ENCODE results near the gene TPO.
"Not testable (repeated sequence)": the region's sequence is repeated elsewhere in the genome, so short reads cannot be mapped to it uniquely, and the experiment has no call there.

The TPO gene

DNA sequence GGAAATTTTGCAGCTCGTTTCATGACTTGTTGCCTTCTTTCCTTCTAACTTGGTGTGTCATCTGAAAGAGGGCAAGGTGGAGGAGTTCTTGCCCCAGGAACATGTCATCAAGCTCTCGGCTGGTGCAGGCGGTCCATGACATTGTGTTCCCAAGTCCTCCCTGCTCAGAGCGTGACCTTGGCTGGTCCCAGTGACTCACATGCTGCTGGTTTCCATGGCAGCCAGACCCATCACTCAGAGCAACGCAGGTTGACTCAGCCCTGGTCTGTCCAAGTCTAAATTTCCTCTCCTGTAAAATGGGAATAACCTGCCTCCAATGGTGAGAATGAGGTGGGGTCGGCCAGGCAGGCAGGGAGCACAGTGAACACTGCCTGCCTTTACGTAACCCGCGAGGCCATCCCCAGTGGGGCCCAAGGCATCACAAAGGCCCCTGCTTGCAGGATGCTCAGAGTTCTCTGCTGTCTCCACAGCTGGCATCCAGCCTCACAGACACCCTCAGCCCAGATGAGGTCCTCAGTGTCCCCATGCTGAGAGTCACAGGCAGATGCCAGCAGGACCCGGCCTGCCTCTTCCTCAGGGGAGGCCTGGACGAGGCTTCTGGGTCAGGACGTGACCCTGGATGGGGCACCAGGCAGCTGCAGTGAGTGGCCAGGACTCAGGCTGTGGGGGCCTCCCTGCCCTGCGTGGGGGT, 143.7 kb downstream of the TPO start:
- no peak for DNase-seq (ENCODE audit: low spot score)

DNA sequence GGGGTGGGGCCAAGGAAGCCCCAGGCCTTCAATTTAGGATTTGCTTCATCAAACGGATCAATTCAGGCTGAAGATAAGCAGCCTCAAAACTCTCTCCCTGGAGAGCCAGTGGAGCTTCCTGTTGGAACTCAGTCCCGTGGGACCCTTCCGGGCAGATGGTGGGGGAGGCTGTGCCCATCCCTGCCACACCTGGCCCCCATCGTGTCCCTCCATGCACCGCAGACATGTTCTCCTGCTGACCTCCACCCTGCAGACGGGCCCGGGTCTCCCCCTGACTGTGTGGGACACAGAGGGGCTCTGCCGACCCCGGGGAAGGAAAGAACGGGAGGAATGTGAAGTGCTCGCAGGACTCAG, 144.2 kb downstream of the TPO start:
- DNase-seq (ENCODE audit: low spot score), result no peak

DNA sequence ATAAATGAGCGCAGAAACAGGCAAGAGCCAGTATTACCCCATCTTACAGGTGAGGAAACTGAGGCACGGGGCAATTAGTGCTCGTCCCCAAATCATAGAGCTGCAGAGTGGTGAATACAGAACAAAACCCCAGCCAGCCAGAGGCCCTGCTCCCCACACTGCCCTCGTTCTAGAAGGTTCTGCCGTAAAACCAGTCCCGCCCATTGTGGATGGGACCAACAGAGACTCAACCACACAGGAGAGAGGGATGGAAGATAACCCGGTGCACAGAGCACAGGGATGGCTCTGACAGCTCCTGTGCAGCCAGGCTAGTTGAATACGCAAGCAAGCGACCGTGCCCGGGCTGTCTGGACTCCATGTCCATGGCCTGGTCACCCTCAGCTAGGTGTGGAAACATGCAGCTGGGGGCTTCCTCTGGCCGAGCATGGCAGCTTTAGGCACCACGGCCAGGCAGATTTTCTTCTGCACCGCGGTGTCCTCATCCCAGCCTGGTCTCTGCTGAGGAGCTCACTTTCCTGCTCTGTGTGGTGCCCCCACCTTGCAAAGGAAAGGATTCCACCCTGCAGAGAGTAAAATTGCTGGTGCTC, 146.4 kb downstream of the TPO start:
- DNase-seq (ENCODE audit: low spot score), result no peak

DNA sequence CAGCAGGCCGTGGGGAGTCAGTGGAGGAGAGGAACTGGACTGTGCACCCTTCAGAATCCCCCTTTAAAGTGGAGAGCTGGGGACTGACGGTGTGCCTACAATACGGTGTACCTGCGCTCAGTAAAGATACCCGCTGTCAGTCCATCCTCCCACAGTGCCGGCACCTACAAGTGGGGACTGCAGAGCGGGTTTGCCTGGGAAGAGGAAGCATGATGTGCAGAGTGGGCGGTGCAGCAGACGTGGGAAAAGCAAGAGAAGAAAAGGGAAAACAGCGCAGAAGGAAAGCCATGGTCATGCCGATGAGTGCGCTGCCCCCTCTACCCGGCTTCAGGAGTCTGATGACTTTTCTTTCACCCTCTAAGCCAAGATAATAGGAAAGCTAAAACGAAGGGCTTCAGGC, 148.0 kb downstream of the TPO start:
- no peak for DNase-seq (ENCODE audit: low spot score)

DNA sequence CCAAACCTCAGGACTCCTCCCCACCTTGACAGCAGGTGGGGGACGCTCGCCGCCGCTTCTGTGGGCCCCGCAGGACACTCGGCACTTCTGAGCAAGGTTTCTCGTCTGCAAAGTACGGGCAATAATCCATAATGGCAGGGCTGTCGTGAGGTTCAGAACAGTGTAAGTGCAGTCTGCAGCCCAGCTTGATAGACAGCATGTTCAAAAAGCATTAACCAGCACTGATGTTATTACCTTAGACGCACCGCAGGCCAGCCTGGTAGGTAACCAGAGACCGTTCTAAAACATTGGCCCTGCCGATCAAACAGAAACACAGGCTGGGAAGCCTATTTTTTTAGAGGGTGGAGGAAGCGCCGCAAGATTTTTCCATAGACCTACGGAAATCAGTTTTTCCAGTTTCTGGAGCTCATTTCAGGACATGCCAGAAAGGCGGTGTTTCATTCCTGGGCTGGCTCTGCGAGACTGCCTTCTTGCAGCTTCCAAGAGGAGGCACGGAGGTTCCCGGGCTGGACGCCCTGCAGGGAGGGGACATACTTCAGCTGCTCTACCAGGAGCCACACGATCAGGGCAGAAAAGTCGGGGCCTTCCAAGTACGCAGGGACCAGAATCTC, 148.7 kb downstream of the TPO start:
- no peak for DNase-seq (ENCODE audit: low spot score)

DNA sequence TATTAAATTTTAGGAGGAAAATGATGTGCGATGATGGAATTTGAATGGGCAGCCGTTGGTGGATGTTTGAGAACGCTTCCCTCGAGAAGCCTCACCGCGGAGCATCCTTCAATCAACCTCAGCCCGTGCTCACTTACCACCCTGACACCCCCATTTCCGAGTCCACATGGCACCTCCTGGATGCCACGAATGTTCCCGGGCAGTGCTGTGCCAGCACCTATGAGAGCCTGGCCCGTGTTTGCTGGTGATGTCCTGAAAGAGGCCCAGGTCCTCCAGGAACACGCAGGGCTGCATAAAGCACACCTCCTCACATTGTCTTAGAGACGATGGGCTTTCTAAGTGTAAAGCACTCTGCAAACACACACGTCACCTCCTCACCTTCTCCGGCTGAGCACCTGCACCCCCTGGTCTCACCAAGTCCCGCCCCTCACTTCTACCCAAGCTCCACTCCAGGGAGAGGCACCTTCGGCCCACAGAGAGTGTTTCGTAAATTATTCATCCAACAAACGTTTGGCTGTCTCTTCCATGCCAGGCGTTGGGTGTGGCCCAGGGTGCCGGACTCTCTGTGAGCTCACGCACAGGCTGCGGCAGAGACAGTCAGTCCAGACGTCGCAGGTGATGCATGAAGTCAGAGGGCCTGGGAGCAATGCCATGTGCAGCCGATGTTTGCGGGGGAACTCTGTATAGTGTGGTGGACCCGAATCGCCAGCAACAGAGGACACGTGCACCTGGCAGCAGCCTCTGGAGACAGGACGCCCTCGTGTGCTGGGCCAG, 150.0 kb downstream of the TPO start:
- no peak for DNase-seq (ENCODE audit: low spot score)

DNA sequence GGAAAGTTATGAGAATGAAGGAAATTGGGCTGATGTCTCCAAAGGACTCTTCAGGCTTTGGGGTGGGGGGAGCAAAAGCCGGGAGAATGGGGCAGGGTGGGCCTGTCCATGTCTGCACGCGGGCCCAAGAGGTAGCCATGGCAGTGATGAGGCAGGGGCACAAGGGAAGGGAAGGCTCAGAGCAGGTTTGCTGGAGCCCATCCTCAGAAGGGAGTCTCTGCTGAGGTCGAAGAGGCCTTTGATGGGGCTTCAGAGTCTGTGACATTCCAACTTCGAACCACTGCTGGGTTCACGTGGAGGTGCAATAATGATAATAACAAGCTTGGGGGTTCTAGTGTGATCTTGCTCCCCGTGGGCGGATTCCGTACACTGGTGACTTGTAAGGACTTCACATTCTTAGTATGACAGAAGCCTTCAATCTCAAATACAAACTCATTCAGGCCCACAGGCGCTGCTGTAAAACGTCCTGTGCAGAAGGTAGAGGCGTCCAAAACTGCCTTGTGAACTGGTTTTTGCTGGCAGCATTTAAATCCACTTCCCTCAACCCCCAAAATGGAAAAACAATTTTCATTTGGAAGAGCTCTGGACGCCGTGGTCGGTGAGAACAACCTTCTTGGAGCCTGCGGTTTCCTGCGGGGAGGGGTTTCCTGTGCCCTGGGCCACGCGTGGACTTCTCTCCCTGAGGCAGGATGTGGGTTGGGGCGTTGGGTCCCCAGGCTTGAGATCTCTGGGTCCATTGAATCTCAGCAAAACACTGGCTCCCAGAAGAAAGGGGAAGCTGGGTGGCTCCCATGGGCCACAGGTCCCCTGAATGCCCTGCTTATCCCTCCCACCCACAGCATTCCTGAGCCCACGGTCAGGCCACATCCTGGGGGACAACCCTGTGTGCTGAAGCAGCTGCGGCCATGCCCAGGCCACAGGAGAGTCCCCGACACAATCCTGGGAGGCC, 151.0 kb downstream of the TPO start:
- no peak for DNase-seq (ENCODE audit: low spot score)

DNA sequence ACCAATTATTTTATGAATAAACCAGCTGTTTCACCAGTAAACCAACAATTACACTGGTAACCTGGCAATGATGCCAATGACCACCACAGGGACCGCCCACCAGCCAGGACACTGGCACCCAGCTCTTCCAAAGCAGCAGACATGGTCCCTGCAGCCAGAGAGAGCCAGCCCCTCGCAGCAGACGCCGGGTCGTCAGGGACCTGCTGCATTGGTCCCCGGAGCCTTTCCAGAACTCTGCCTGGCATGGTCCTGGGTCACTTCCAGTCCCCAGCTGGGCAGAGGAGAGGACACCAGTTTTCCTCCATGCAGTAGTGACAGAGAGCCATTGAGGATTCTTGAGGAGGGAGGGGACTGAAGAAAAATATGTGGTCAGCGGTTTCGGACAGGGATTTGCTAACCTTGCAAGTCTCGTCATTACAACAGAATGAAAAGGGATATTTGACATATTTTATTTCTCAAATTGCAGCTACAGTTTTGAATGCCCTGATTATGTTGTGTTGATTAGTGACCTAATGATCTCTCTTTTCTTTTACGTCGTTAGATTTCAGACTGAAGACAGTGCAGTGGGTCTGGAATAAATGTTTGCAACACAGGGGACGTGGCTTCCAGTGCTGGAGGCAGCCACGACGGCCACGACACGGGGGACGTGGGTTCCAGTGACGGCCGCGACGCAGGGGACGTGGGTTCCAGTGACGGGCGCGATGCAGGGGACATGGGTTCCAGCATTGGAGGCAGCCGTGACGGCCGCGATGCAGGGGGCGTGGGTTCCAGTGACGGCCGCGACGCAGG, 154.5 kb downstream of the TPO start:
- no peak for DNase-seq (ENCODE audit: low spot score)

DNA sequence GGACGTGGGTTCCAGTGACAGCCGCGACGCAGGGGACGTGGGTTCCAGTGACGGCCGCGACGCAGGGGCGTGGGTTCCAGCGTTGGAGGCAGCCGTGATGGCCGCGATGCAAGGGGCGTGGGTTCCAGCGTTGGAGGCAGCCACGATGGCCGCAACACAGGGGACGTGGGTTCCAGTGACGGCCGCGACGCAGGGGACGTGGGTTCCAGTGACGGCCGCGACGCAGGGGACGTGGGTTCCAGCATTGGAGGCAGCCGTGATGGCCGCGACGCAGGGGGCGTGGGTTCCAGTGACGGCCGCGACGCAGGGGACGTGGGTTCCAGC, 155.0 kb downstream of the TPO start:
- DNase-seq (ENCODE audit: low spot score), result not testable (repeated sequence)

DNA sequence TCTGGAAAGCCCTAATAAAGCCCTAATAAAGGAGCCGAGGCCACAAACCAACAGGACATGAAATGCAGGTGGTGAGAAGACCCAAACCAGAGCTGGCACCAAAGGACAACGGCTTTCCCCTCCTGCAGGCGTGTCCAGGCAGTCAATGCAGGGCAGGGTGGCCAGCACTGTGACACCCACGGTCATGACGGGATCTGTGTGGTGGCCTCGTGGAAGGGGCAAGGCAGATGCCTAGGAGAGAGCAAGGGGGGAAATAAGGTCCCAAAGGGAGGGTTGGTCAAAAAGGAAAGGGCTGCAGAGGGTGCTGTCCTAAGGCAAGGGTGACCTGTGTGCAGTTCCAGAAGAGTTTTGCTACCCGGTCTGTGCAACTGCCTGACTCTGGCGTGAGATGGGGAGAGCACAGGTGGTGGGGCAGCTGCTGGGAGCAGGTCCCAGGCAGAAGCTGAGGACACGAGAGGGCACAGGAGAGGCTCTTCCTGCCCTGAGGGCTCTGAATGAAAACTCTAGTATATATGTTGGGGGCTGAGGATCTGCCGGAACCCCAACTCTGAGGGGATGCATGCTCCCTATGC, 156.7 kb downstream of the TPO start:
- no peak for DNase-seq (ENCODE audit: low spot score)

DNA sequence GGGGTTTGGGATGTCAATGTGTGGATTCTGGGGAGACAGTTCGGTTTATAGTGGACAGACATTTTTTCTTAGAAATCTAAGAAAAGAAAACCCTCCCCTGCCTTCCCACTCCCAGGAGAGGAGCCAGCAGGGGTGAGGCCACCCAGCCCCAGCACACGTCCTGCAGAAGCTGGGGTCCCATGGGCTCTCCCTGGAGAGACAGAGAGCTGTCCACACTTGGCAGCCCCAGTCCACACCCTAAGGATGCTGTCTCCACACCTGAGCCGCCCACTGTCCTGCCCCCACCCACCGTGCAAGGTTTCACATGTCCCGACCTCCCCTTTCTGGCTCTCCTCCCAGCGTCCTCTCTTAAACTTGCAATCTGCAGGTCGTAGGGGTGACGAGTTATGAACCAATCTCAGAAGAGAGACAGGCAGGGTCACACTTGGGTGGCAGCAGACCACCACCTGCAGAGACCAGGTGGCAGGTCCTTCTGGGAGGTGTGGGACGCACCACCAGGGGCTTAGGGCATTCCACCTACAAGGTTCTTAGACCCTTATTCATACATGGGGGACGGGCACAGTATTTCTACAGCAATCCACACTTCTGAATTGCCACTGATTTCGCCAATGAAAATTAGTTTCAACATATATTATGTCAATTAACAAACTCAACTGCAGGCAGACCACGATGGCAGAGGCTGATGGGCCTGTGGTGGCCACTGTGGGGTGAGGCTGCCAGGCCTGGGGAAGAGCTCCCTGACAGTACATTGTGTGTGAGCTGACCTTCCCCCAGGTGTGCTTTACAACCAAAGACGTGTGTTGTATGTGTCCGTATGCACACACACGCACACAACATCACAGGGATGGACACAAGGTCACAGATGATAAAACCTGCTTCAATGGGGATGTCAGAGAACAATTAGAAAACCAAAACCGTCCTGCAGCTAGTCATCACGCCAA, 158.5 kb downstream of the TPO start:
- DNase-seq (ENCODE audit: low spot score), result no peak

DNA sequence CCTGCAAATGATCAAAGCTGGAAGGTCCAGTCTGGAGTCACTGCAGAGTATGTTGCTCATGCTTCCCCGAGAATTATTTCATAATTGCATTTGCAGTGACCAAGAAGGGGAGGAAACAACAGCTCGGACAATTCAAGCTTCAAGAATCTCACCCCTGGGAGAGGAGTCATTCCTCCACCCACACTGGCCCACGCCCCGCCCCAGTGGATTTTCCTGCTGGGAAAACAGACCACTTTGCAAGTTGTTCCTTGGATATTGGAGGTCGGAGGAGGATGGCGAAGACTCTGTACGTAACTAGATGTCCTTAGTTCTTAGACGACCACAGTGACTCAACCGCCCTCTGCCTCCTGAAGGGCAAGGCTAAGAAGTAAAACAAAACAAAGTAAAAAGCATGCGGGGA, 159.4 kb downstream of the TPO start:
- DNase-seq (ENCODE audit: low spot score), result no peak

DNA sequence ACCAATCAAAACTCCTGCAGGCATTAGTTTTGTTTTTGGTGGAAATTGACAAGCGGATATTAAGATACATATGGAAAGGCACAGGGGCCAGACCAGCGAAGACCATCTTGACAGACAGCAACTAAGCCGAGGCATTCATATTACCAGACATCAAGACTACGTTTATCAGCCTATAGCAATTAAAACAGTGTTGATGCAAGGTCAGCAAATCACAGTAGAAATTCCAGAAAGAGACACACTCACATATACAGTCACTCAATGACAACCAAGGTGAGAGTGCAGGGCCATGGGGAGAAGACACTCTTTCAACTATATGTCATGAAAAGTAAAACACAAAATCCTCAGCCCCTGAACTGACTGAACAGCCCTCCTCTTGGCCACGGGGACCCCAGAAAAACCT, 164.6 kb downstream of the TPO start:
- DNase-seq (ENCODE audit: low spot score), result no peak

DNA sequence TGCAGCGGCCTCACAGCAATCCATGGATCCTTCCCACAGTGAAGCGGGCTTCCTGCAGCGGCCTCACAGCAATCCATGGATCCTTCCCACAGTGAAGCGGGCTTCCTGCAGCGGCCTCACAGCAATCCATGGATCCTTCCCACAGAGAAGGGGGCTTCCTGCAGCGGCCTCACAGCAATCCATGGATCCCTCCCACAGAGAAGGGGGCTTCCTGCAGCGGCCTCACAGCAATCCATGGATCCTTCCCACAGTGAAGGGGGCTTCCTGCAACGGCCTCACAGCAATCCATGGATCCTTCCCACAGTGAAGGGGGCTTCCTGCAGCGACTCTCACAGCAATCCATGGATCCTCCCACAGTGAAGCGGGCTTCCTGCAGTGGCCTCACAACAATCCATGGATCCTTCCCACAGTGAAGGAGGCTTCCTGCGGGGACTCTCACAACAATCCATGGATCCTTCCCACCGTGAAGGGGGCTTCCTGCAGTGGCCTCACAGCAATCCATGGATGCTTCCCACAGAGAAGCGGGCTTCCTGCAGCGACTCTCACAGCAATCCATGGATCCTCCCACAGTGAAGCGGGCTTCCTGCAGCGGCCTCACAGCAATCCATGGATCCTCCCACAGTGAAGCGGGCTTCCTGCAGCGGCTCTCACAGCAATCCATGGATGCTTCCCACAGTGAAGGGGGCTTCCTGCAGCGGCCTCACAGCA, 168.1 kb downstream of the TPO start:
- DNase-seq (ENCODE audit: low spot score), result not testable (repeated sequence)

DNA sequence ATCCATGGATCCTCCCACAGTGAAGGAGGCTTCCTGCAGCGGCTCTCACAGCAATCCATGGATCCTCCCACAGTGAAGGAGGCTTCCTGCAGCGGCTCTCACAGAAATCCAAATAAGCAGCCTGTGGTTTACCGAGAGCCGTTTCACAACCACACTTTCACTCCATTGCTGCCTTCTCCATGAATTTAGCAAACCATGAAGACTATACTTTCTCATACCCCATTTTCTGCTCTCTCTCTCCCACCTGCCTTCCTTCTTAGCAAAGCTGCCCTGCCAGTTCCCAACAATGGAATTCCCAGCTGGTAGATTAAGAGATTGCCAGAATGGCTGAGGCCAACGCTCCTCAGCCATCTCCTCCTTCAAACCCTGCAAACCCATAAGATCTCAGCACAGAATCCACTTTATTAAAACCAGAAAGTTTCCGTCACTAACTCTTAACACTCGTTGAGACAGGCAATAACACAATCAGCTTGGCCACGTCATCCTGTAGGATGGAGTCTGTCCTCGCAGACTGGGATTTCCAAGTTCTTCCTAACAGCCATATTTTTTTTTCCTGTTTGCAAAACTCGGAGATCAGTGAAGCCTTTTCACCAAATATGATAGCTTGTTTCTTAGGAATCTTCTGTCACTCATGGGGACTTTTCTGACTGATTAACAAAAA, 168.8 kb downstream of the TPO start:
- no peak for DNase-seq (ENCODE audit: low spot score)

DNA sequence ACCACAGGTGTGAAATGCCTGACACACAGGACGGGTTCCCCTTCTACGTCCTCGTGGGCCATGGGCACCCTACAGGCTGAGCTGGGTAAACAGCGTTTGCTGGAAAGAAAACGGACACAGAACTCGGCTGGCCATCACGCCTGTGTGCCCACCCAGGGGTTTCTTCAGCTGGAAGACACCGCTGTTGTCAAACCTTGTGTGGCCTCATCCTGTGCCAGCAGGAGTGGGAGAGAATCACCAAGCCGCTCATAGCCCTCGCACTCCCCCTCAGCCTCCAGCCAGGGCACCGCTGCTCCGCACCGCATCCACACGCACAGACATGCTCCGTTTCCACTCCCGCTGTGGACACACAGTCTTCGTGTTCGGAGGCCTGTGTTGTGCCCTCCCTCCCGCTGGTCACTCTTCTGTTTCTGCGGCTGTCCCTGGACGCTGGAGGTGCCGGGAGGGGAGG, 169.7 kb downstream of the TPO start:
- DNase-seq (ENCODE audit: low spot score), result no peak

DNA sequence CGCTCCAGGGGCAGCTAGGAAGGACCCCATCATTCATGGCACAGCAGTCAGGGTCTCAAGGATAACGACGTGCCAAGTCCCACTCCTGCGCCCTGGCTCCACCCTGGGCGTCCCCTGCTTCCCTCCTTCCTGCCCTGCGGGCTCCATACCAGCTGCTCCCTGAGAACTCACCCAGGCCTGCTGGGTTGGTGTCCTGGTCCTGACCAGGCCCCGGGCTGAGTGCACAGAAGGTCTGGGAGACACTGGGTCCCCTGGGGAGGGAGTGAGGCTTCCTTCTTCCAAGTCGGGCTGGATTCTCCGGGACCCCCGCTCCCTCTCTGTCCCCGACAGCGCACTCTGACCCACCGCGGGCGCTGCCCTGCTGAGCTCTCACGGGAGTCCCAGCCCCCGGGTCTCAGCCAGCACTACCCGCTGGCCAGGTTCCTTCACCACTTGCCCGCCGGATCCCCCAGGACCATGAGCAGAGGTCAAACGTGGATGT, 170.8 kb downstream of the TPO start:
- no peak for DNase-seq (ENCODE audit: low spot score)
